BE2C (cell line): ENCODE results near the gene RALGDS.

Experiments used
- DNase-seq: peaks from one replicate; pipeline ENCODE4 v3.0.0-alpha.2; 2020
- H3K27me3 ChIP-seq: fragments of 250-450 bp; sonication (Bioruptor Pico); 2 replicates; pipeline ENCODE4 v1.5.1; 2020; ENCODE audit warnings: mild to moderate bottlenecking
- H3K36me3 ChIP-seq: fragments of 250-450 bp; sonication (Bioruptor Pico); 2 replicates; pipeline ENCODE4 v1.5.1; 2020; ENCODE audit warnings: mild to moderate bottlenecking
- H3K4me1 ChIP-seq: fragments of 250-450 bp; sonication (Bioruptor Pico); 2 replicates; pipeline ENCODE4 v1.5.1; 2020
- H3K4me3 ChIP-seq: 2 replicates; pipeline ENCODE4 v1.5.1; 2011; ENCODE audit warnings: low read depth, low read length
- H3K9me3 ChIP-seq: fragments of 250-450 bp; sonication (Bioruptor Pico); 2 replicates; pipeline ENCODE4 v1.5.1; 2020
- CTCF ChIP-seq: IDR thresholded peaks from 2 replicates; pipeline ENCODE4 v1.5.1; 2012; ENCODE audit warnings: mild to moderate bottlenecking, low read depth, low read length

The RALGDS gene

GRCh38 chr9:133131506-133131905 lies 10.5 kb upstream of the RALGDS start:
- peaks cover 47% of the 10 kb centered on the region for H3K4me1 ChIP-seq

GRCh38 chr9:133130685-133131244 lies 9.7 kb upstream of the RALGDS start:
- Histone ChIP-seq H3K27me3 (no peaks in the 10 kb centered on the region), H3K36me3 (peaks cover 3% of the 10 kb centered on the region), H3K4me1 (peaks cover 43% of the 10 kb centered on the region), H3K9me3 (no peaks in the 10 kb centered on the region), H3K4me3 (no peak overlapping the region)
- no peak for DNase-seq
- no peak for TF ChIP-seq CTCF

More at GRCh38 chr9:133131506-133131905, 10.5 kb upstream of the RALGDS start:
- no peak for TF ChIP-seq CTCF
- H3K36me3 ChIP-seq = peaks cover 3% of the 10 kb centered on the region
- H3K9me3 ChIP-seq = no peaks in the 10 kb centered on the region
- DNase-seq = no peak
- H3K27me3 ChIP-seq = no peaks in the 10 kb centered on the region
- H3K4me3 ChIP-seq = no peak overlapping the region

GRCh38 chr9:133129001-133129795 lies 8.2 kb upstream of the RALGDS start:
- H3K4me1 ChIP-seq = peaks cover 28% of the 10 kb centered on the region
- DNase-seq = no peak
- H3K36me3 ChIP-seq = peaks cover 3% of the 10 kb centered on the region
- TF ChIP-seq CTCF = no peak
- no peaks in the 10 kb centered on the region for H3K9me3 ChIP-seq
- H3K27me3 ChIP-seq = no peaks in the 10 kb centered on the region
- H3K4me3 ChIP-seq = no peak overlapping the region

GRCh38 chr9:133128152-133128551 lies 7.1 kb upstream of the RALGDS start:
- H3K9me3 ChIP-seq = no peaks in the 10 kb centered on the region
- H3K27me3 ChIP-seq = no peaks in the 10 kb centered on the region
- TF ChIP-seq CTCF = no peak
- peaks cover 3% of the 10 kb centered on the region for H3K36me3 ChIP-seq
- no peak overlapping the region for H3K4me3 ChIP-seq
- no peak for DNase-seq
- peaks cover 22% of the 10 kb centered on the region for H3K4me1 ChIP-seq

- no peaks in the 10 kb centered on the region for H3K9me3 ChIP-seq
- no peak for DNase-seq
- no peak for TF ChIP-seq CTCF
- H3K27me3 ChIP-seq = no peaks in the 10 kb centered on the region
- H3K4me1 ChIP-seq = peaks cover 22% of the 10 kb centered on the region
- H3K36me3 ChIP-seq = peaks cover 3% of the 10 kb centered on the region
- H3K4me3 ChIP-seq = no peak overlapping the region
These were observed 6.4 kb upstream of the RALGDS start for GRCh38 chr9:133127340-133127981.
